H9 (cell line): ENCODE results near the gene SF3A1. TPM values are rescaled to one million over a fixed set of nuclear protein-coding genes. Genes with fewer than 3 reads are reported as not detected.

Experiments
- DNase-seq: peaks from one replicate; pipeline ENCODE4 v3.0.0-alpha.2; 2017
- H2AFZ ChIP-seq: one replicate; pipeline ENCODE4 v1.6.1; 2013; ENCODE audit warnings: mild to moderate bottlenecking, low read length, control low read depth, moderate library complexity
- H2AK5ac ChIP-seq: 2 replicates; pipeline ENCODE4 v1.6.1; 2013; ENCODE audit warnings: low read length, control low read depth, mixed read lengths; ENCODE audit not compliant: insufficient read length
- H2BK120ac ChIP-seq: one replicate; pipeline ENCODE4 v1.6.1; 2013; ENCODE audit warnings: low read depth, mild to moderate bottlenecking, low read length, control low read depth, inconsistent platforms; ENCODE audit not compliant: poor library complexity, severe bottlenecking
- H2BK12ac ChIP-seq: 2 replicates; pipeline ENCODE4 v1.6.1; 2013; ENCODE audit warnings: low read length, control low read depth, mixed read lengths, low read depth; ENCODE audit not compliant: insufficient read length
- H2BK15ac ChIP-seq: 2 replicates; pipeline ENCODE4 v1.6.1; 2013; ENCODE audit warnings: low read depth, low read length, control low read depth
- H2BK20ac ChIP-seq: one replicate; pipeline ENCODE4 v1.6.1; 2013; ENCODE audit warnings: low read depth, mild to moderate bottlenecking, low read length, control low read depth, inconsistent platforms; ENCODE audit not compliant: poor library complexity, severe bottlenecking
- H2BK5ac ChIP-seq: 2 replicates; pipeline ENCODE4 v1.6.1; 2013; ENCODE audit warnings: low read length, control low read depth, mixed read lengths; ENCODE audit not compliant: insufficient read length
- H3K14ac ChIP-seq: 2 replicates; pipeline ENCODE4 v1.6.1; 2013; ENCODE audit warnings: low read length, control low read depth; ENCODE audit not compliant: insufficient read depth
- H3K18ac ChIP-seq: 2 replicates; pipeline ENCODE4 v1.6.1; 2013; ENCODE audit warnings: low read depth, mild to moderate bottlenecking, mixed read lengths, low read length, control low read depth; ENCODE audit not compliant: insufficient read length
- H3K23ac ChIP-seq: 2 replicates; pipeline ENCODE4 v1.6.1; 2013; ENCODE audit warnings: low read length, control low read depth, mixed read lengths, low read depth; ENCODE audit not compliant: insufficient read length
- H3K23me2 ChIP-seq: 2 replicates; pipeline ENCODE4 v1.6.1; 2013; ENCODE audit warnings: low read depth, mild to moderate bottlenecking, mixed read lengths, low read length, control low read depth; ENCODE audit not compliant: insufficient read length, poor library complexity, severe bottlenecking
- H3K27ac ChIP-seq: 2 replicates; pipeline ENCODE4 v1.5.1; 2013; ENCODE audit warnings: low read length, control low read depth, mixed read lengths, low read depth; ENCODE audit not compliant: insufficient read length
- H3K27me3 ChIP-seq: 2 replicates; pipeline ENCODE4 v1.6.1; 2013; ENCODE audit warnings: low read length, control low read depth, inconsistent platforms; ENCODE audit not compliant: insufficient read depth
- H3K4ac ChIP-seq: 2 replicates; pipeline ENCODE4 v1.6.1; 2013; ENCODE audit warnings: low read depth, mild to moderate bottlenecking, control low read depth, inconsistent platforms, low read length, moderate library complexity
- H3K4me1 ChIP-seq: 2 replicates; pipeline ENCODE4 v1.6.1; 2013; ENCODE audit warnings: low read length, control low read depth, inconsistent platforms; ENCODE audit not compliant: insufficient read depth
- H3K4me2 ChIP-seq: 2 replicates; pipeline ENCODE4 v1.6.1; 2013; ENCODE audit warnings: low read length, control low read depth, mixed read lengths; ENCODE audit not compliant: insufficient read length, insufficient read depth
- H3K56ac ChIP-seq: 2 replicates; pipeline ENCODE4 v1.6.1; 2013; ENCODE audit warnings: low read depth, mild to moderate bottlenecking, mixed read lengths, low read length, control low read depth; ENCODE audit not compliant: insufficient read length
- H3K79me1 ChIP-seq: 2 replicates; pipeline ENCODE4 v1.6.1; 2013; ENCODE audit warnings: low read depth, mild to moderate bottlenecking, moderate library complexity, low read length, control low read depth, inconsistent platforms; ENCODE audit not compliant: insufficient read depth, poor library complexity, severe bottlenecking
- H3K79me2 ChIP-seq: 2 replicates; pipeline ENCODE4 v1.6.1; 2013; ENCODE audit warnings: low read length, control low read depth, inconsistent platforms; ENCODE audit not compliant: insufficient read depth
- H3K9ac ChIP-seq: 2 replicates; pipeline ENCODE4 v1.6.1; 2013; ENCODE audit warnings: low read length, control low read depth, mixed read lengths; ENCODE audit not compliant: insufficient read length; ENCODE audit errors: extremely low read depth
- H3K9me3 ChIP-seq: one replicate; pipeline ENCODE4 v1.6.1; 2013; ENCODE audit warnings: low read depth, low read length, inconsistent platforms; ENCODE audit not compliant: control insufficient read depth
- H3T11ph ChIP-seq: one replicate; pipeline ENCODE4 v1.6.1; 2013; ENCODE audit warnings: mild to moderate bottlenecking, low read length, control low read depth, inconsistent platforms
- H4K20me1 ChIP-seq: one replicate; pipeline ENCODE4 v1.6.1; 2013; ENCODE audit not compliant: control insufficient read depth, insufficient read length, insufficient read depth
- H4K5ac ChIP-seq: 2 replicates; pipeline ENCODE4 v1.6.1; 2013; ENCODE audit warnings: low read depth, mild to moderate bottlenecking, mixed read lengths, low read length, control low read depth; ENCODE audit not compliant: insufficient read length
- H4K8ac ChIP-seq: replicated peaks from 2 replicates; pipeline ENCODE4 v1.6.1; 2013; ENCODE audit warnings: low read length, control low read depth, mixed read lengths, low read depth; ENCODE audit not compliant: insufficient read length
- H4K91ac ChIP-seq: 2 replicates; pipeline ENCODE4 v1.6.1; 2013; ENCODE audit warnings: low read depth, mild to moderate bottlenecking, moderate library complexity, mixed read lengths, low read length, control low read depth; ENCODE audit not compliant: insufficient read length
- H3K27ac Mint-ChIP-seq, 3 experiments: 2 replicates in 2 of 3; 3 replicates in 1 of 3; pipeline ENCODE4 v1.8.0; 2020 to 2021; ENCODE audit warnings: mixed read lengths in 3 of 3, mild to moderate bottlenecking in 1 of 3, moderate library complexity in 1 of 3
- H3K27me3 Mint-ChIP-seq: 2 replicates; pipeline ENCODE4 v1.8.0; 2021; ENCODE audit warnings: low read depth, mild to moderate bottlenecking, moderate library complexity, mixed read lengths
- H3K36me3 Mint-ChIP-seq, 3 experiments: 2 replicates in 2 of 3; 3 replicates in 1 of 3; pipeline ENCODE4 v1.8.0; 2020 to 2021; ENCODE audit warnings: low read depth in 3 of 3, mixed read lengths in 3 of 3; ENCODE audit not compliant: insufficient read depth in 1 of 3
- H3K4me1 Mint-ChIP-seq, 2 experiments: 2 replicates each; pipeline ENCODE4 v1.8.0; 2020; ENCODE audit warnings: mixed read lengths in 2 of 2
- H3K4me3 Mint-ChIP-seq, 2 experiments: 2 replicates in 1 of 2; 3 replicates in 1 of 2; pipeline ENCODE4 v1.8.0; 2020 to 2021; ENCODE audit warnings: mild to moderate bottlenecking in 2 of 2, mixed read lengths in 2 of 2, moderate library complexity in 1 of 2
- H3K9me3 Mint-ChIP-seq, 2 experiments: 2 replicates in 1 of 2; 3 replicates in 1 of 2; pipeline ENCODE4 v1.8.0; 2020; ENCODE audit warnings: mild to moderate bottlenecking in 2 of 2, mixed read lengths in 2 of 2, moderate library complexity in 1 of 2
- CTCF ChIP-seq: fragments of 200-600 bp; sonication (generic); conservative IDR thresholded peaks from 3 replicates; pipeline ENCODE4 v1.8.0; 2021; ENCODE audit warnings: antibody characterized with exemption, mild to moderate bottlenecking
- WGBS: extraction: QIAGEN DNeasy Blood & Tissue Kit; methylation state at CpG from one replicate; pipeline ENCODE4 v1.1.7; 2013; ENCODE audit warnings: missing lambda C conversion rate, low lambda C conversion rate, mixed read lengths; ENCODE audit not compliant: insufficient read length; ENCODE audit errors: extremely low coverage; 5-methylcytosine and 5-hydroxymethylcytosine counted together
- total RNA-seq: library from RNA; stranded (reverse); gene quantifications from 2 replicates; pipeline ENCODE4 v1.2.1, GENCODE V29; 2021

Gene SF3A1
- total RNA-seq, 1 experiment from 2014 or later: 225 TPM

DNA sequence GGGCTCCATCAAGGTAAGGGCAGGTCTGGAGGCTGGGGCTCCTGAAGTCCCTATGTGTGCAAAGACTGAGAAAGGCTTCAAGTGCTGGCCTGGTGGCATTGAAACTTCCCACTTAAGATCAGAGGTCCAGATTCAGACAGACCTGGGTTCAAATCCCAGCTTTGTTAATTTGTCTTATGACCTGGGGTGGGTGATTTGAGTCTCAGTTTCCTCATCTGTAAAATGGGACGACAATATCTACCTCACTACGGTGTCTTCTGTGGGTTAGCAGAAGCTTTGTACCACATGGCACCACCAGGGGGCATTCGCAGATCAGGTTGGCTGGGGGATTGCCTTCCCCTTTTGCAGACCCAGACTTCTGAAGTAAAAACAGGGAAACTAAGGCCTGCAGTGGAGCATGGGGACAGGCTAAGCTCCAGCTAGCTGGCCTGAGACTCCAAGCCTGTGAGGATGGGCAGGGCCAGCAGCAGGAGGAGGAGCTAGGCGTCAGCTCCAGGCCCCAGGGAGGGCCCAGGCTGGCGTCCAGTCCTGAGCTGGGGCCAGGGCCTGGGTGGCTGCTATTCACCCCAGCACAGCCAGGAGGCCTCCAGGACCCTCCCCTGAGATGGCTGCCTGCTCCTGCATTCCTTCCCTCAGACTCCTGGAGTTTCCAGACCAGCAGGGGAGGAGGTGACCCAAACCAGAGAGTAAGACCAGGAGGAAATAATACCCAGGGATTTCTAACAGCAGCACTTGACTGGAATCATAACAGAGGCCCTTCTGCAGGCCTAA, 68.9 kb downstream of the SF3A1 start:
- no peak overlapping the region for H3K4ac ChIP-seq
- H3K79me1 ChIP-seq: no peaks in the 10 kb centered on the region
- DNase-seq: peak; percentile 96
- no peak overlapping the region for H3K27ac ChIP-seq
- H2AK5ac ChIP-seq: no peak overlapping the region
- peak overlapping the region; percentile 61 for H3K4me2 ChIP-seq
- H3K56ac ChIP-seq: no peak overlapping the region
- no peak overlapping the region for H2BK120ac ChIP-seq
- H3K4me1 Mint-ChIP-seq: peaks cover 5 to 16% of the 10 kb centered on the region in 2 experiments
- H3K9me3 Mint-ChIP-seq: no peaks in the 10 kb centered on the region
- H3K79me2 ChIP-seq: no peaks in the 10 kb centered on the region
- H3K23ac ChIP-seq: no peak overlapping the region
- H2BK5ac ChIP-seq: no peak overlapping the region
- peak overlapping the region in 2 of 3 experiments; percentile 50 to 92; a peak in 3 of 7 replicates for H3K27ac Mint-ChIP-seq
- H3K4me1 ChIP-seq: no peaks in the 10 kb centered on the region; the same call in 1 of the 2 replicates
- no peak overlapping the region for H4K5ac ChIP-seq
- H3K14ac ChIP-seq: no peak overlapping the region
- H4K91ac ChIP-seq: no peak overlapping the region
- no peaks in the 10 kb centered on the region for H3K9me3 ChIP-seq
- WGBS: no CpG with 5 or more reads among the region's 5 CpGs
- H3K23me2 ChIP-seq: peaks cover 8% of the 10 kb centered on the region
- no peak overlapping the region for H2BK20ac ChIP-seq
- no peak overlapping the region for H3K9ac ChIP-seq
- H4K20me1 ChIP-seq: no peaks in the 10 kb centered on the region
- H3T11ph ChIP-seq: no peak overlapping the region
- H3K27me3 ChIP-seq: no peaks in the 10 kb centered on the region
- no peak overlapping the region for H2AFZ ChIP-seq
- no peak overlapping the region for H3K18ac ChIP-seq
- no peak overlapping the region for H2BK15ac ChIP-seq
- no peaks in the 10 kb centered on the region for H3K27me3 Mint-ChIP-seq
- peak overlapping the region; percentile 67 to 81 for H3K4me3 Mint-ChIP-seq
- peaks cover 0 to 2% (median 0%) of the 10 kb centered on the region in 3 experiments; a peak in 1 of 7 replicates for H3K36me3 Mint-ChIP-seq
- H2BK12ac ChIP-seq: no peak overlapping the region
- no peak overlapping the region for H4K8ac ChIP-seq
- TF ChIP-seq CTCF: peak; percentile 79
